ENCODE measurements around the gene ART1. TPM values are rescaled to one million over a fixed set of nuclear protein-coding genes. Genes with fewer than 3 reads are reported as not detected.
"Not testable (repeated sequence)": the region's sequence is repeated elsewhere in the genome, so short reads cannot be mapped to it uniquely, and the experiment has no call there.

Gene ART1
- total RNA-seq, 1 donor from 2014 or later, result not detected

DNA sequence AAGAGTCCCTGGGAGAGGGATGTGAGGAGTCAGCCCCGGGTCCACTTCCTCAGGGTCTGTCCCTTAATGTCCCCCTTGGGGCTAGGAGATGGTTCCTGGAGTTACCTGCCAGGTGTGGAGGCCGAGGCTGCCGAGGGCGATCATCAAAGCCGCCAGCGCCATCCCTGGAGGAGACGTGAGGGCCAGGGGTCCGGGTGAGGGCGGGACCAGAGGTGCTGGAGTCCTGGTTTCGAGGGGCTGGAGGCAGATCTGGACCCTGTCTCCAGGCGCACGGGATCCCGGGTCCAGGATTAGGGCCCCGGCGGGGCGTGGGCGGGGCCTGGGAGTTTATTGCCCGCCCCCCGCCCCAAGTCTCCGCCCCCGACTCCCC, 3.2 kb upstream of the ART1 start, which contains the start of gene ART5:
TSS of gene ART5 (minus strand) at position 292 of the 370 bp plus-strand sequence. CDS start at position 162, 130 bp downstream.
- Mint-ChIP-seq H3K27me3 (ENCODE audit: low read depth) (peaks cover 1% of the 10 kb centered on the region), H3K9me3 (peaks cover 7% of the 10 kb centered on the region), H3K36me3 (no peaks in the 10 kb centered on the region), H3K4me3 (peak within 1 kb of the TSS; percentile 78), H3K27ac (peak within 1 kb of the TSS; percentile 80), H3K4me1 (peaks cover 9% of the 10 kb centered on the region)
- no peak for DNase-seq (ENCODE audit: low spot score in 2 of 2, unreplicated experiment in 2 of 2)
- TF ChIP-seq, protein P1, sequence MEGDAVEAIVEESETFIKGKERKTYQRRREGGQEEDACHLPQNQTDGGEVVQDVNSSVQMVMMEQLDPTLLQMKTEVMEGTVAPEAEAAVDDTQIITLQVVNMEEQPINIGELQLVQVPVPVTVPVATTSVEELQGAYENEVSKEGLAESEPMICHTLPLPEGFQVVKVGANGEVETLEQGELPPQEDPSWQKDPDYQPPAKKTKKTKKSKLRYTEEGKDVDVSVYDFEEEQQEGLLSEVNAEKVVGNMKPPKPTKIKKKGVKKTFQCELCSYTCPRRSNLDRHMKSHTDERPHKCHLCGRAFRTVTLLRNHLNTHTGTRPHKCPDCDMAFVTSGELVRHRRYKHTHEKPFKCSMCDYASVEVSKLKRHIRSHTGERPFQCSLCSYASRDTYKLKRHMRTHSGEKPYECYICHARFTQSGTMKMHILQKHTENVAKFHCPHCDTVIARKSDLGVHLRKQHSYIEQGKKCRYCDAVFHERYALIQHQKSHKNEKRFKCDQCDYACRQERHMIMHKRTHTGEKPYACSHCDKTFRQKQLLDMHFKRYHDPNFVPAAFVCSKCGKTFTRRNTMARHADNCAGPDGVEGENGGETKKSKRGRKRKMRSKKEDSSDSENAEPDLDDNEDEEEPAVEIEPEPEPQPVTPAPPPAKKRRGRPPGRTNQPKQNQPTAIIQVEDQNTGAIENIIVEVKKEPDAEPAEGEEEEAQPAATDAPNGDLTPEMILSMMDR (IDR thresholded peaks at IDR 0.05; ENCODE audit: unreplicated experiment), result no peak

DNA sequence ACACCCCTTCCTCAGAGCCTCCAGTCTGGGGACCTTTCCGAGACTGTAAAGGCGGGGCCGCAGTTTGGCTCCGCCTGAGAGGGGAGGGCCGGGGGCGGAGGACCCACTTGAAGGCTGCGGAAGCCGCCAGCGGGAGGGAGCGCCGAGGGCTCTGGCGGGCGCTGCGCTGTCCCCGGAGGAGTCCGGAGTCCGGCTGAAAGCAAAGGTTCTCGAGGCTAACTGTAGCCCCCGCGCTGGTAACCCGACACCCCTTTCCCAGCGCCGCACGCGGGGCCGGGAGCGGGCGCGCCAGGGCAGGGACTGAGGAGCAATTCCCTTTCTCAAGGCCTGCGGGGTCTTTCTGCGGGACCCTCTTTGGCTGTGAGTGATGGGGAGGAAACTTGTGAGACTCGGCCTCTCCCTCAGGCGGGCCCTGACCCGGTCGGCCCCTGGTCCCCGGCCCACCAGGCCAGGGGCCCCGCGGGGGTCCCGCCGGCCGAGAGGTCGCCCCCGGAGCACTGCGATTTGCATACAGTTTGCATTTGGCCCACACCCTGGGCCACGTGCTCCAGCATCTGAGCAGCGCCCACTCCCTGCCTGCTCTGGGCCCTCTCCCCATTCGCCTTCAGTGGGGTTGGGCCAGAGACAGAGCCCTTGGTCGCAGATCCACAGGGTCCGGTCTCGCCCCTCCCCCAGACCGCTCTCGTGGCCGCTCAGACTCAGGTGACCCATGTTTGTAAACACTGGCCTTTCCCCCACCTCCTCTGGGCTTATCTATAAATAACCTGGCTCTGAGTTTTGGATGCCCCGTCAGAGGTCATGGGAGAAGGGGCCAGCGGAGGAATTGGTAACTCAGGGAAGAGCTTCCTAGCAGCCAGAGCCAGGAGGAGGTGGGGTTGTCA, 2.6 kb upstream of the ART1 start:
- Mint-ChIP-seq H3K36me3 (no peaks in the 10 kb centered on the region), H3K27ac (peak overlapping the region; percentile 80), H3K9me3 (peaks cover 7% of the 10 kb centered on the region), H3K27me3 (ENCODE audit: low read depth) (peaks cover 1% of the 10 kb centered on the region), H3K4me1 (peaks cover 9% of the 10 kb centered on the region), H3K4me3 (peak overlapping the region; percentile 78)
- TF ChIP-seq, protein P1 (IDR thresholded peaks at IDR 0.05; ENCODE audit: unreplicated experiment), result no peak
- DNase-seq (ENCODE audit: low spot score in 2 of 2, unreplicated experiment in 2 of 2), result peak; percentile 78 to 84

DNA sequence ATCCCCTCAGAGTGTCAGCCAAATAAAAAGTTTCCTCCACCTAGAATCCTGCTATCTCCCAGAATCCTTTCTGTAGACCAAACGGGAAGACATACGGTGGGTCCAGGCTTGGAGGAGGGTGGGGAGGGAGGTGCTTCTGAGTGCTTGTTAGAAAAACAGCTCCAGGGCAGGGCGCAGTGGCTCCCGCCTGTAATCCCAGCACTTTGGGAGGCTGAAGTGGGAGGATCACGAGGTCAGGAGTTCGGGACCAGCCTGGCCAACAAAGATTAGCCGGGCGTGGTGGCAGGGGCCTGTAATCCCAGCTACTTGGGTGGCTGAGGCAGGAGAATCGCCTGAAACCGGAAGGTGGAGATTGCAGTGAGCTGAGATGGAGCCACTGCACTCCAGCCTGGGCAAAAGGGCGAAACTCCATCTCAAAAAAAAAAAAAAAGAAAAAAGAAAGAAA, 1.8 kb upstream of the ART1 start:
- H3K27ac Mint-ChIP-seq; H3K27me3 Mint-ChIP-seq (ENCODE audit: low read depth); DNase-seq (ENCODE audit: low spot score in 2 of 2, unreplicated experiment in 2 of 2); H3K36me3 Mint-ChIP-seq; H3K9me3 Mint-ChIP-seq; H3K4me1 Mint-ChIP-seq: not testable (repeated sequence)
- H3K4me3 Mint-ChIP-seq, result peak overlapping the region; percentile 78

- Mint-ChIP-seq H3K27me3 (ENCODE audit: low read depth) (peaks cover 28% of the 10 kb centered on the region), H3K36me3 (no peaks in the 10 kb centered on the region), H3K4me3 (no peak overlapping the region), H3K27ac (no peak overlapping the region), H3K9me3 (peaks cover 7% of the 10 kb centered on the region), H3K4me1 (peaks cover 18% of the 10 kb centered on the region)
- no peak for DNase-seq (ENCODE audit: low spot score in 2 of 2, unreplicated experiment in 2 of 2)
- TF ChIP-seq, protein P1 (IDR thresholded peaks at IDR 0.05; ENCODE audit: unreplicated experiment), result no peak
Observed at GRCh38 chr11:3645552-3645951, 624 bp downstream of the ART1 start.

DNA sequence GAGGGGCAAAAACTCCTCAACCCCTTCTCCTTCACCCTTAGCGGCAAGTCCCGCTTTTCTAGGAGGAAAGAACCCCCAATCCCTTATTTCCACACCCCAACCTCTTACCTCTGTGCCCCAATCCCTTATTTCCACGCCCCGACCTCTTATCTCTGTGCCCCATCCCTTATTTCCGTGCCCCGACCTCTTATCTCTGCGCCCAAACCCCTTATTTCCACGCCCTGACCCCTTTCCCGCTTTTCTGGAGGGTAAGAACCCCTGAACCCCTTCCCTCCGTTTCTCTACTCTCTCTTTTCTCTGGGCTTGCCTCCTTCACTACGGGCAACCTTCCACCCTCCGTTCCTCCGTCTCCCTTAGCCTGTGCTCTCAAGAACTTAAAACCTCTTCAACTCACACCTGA, 3.9 kb downstream of the ART1 start:
- H3K27ac Mint-ChIP-seq, result not testable (repeated sequence)

GRCh38 chr11:3649374-3649773, 4.4 kb downstream of the ART1 start:
- H3K27me3 Mint-ChIP-seq (ENCODE audit: low read depth), result peaks cover 31% of the 10 kb centered on the region
- not testable (repeated sequence) for H3K4me1 Mint-ChIP-seq; H3K9me3 Mint-ChIP-seq; DNase-seq (ENCODE audit: low spot score in 2 of 2, unreplicated experiment in 2 of 2); H3K4me3 Mint-ChIP-seq; H3K36me3 Mint-ChIP-seq; H3K27ac Mint-ChIP-seq

More for the DNA sequence above, 3.9 kb downstream of the ART1 start:
- H3K9me3 Mint-ChIP-seq; H3K4me3 Mint-ChIP-seq; H3K36me3 Mint-ChIP-seq; H3K4me1 Mint-ChIP-seq; DNase-seq (ENCODE audit: low spot score in 2 of 2, unreplicated experiment in 2 of 2): not testable (repeated sequence)
- H3K27me3 Mint-ChIP-seq (ENCODE audit: low read depth), result peaks cover 31% of the 10 kb centered on the region

DNA sequence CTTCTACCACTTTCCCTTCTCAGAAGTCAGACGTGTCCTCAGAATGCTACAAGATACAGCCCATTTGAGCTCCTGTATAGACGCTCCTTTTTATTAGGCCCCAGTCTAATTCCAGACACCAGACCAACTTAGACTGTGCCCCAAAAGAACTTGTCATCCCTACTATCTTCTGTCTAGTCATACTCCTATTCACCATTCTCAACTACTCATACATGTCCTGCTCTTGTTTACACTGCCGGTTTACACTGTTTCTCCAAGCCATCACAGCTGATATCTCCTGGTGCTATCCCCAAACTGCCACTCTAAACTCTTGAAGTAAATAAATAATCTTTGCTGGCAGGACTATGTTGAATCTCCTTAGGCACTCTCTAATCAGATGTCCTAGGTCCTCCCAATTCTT, 7.6 kb downstream of the ART1 start:
- peaks cover 30% of the 10 kb centered on the region for H3K27me3 Mint-ChIP-seq (ENCODE audit: low read depth)
- H3K4me1 Mint-ChIP-seq; H3K9me3 Mint-ChIP-seq; H3K4me3 Mint-ChIP-seq; DNase-seq (ENCODE audit: low spot score in 2 of 2, unreplicated experiment in 2 of 2); H3K27ac Mint-ChIP-seq; H3K36me3 Mint-ChIP-seq: not testable (repeated sequence)
